ENCODE results near the gene OGT. TPM values are rescaled to one million over a fixed set of nuclear protein-coding genes. Genes with fewer than 3 reads are reported as not detected.
"Not testable (repeated sequence)": the region's sequence is repeated elsewhere in the genome, so short reads cannot be mapped to it uniquely, and the experiment has no call there.

The OGT gene
- polyA plus RNA-seq, 6 donors from 2014 or later: 17.5 to 39.7 (median 29.0) TPM

GRCh38 chrX:71609095-71609750 is 76.3 kb downstream of the OGT start:
- peaks cover 0 to 6% (median 0%) of the 10 kb centered on the region in 3 donors for H3K27me3 Mint-ChIP-seq
- no peak overlapping the region for H3K4me3 Mint-ChIP-seq
- peaks cover 8 to 27% of the 10 kb centered on the region in 2 donors for H3K36me3 Mint-ChIP-seq
- H3K9me3 Mint-ChIP-seq: peaks cover 0 to 7% (median 0%) of the 10 kb centered on the region in 7 donors
- ATAC-seq (ENCODE audit: low read depth in 2 of 2): peak in 1 of 2 donors; percentile 40
- H3K27ac Mint-ChIP-seq: peak overlapping the region in 3 of 6 donors; percentile 10 to 37 (median 16)
- no peak for DNase-seq
- peaks cover 4 to 19% (median 15%) of the 10 kb centered on the region in 3 donors for H3K4me1 Mint-ChIP-seq

- not testable (repeated sequence) for H3K27me3 Mint-ChIP-seq; DNase-seq; H3K4me3 Mint-ChIP-seq; H3K27ac Mint-ChIP-seq; H3K9me3 Mint-ChIP-seq; ATAC-seq (ENCODE audit: low read depth in 2 of 2)
- Mint-ChIP-seq H3K4me1 (peaks cover 10 to 25% (median 19%) of the 10 kb centered on the region in 3 donors), H3K36me3 (peaks cover 8 to 27% of the 10 kb centered on the region in 2 donors)
Measured at GRCh38 chrX:71611736-71612135, 78.8 kb downstream of the OGT start.

GRCh38 chrX:71612256-71612655 is 79.4 kb downstream of the OGT start:
- Mint-ChIP-seq H3K36me3 (peaks cover 8 to 26% of the 10 kb centered on the region in 2 donors), H3K9me3 (peaks cover 0 to 7% (median 0%) of the 10 kb centered on the region in 7 donors), H3K4me1 (peaks cover 10 to 24% (median 15%) of the 10 kb centered on the region in 3 donors), H3K4me3 (no peak overlapping the region), H3K27me3 (peaks cover 0 to 6% (median 0%) of the 10 kb centered on the region in 3 donors), H3K27ac (no peak overlapping the region)
- DNase-seq (no peak), ATAC-seq (ENCODE audit: low read depth in 2 of 2) (no peak)

GRCh38 chrX:71615056-71615455 is 82.2 kb downstream of the OGT start:
- Mint-ChIP-seq H3K4me3 (no peak overlapping the region), H3K36me3 (peaks cover 0 to 8% of the 10 kb centered on the region in 2 donors), H3K27me3 (no peaks in the 10 kb centered on the region), H3K4me1 (peaks cover 24 to 33% (median 30%) of the 10 kb centered on the region in 3 donors), H3K27ac (peak overlapping the region in 2 of 6 donors; percentile 37 to 65), H3K9me3 (no peaks in the 10 kb centered on the region)
- DNase-seq (no peak), ATAC-seq (ENCODE audit: low read depth in 2 of 2) (no peak)

- no peaks in the 10 kb centered on the region for H3K27me3 Mint-ChIP-seq
- H3K9me3 Mint-ChIP-seq: no peaks in the 10 kb centered on the region
- H3K4me3 Mint-ChIP-seq: peak overlapping the region in 2 of 8 donors; percentile 43 to 81
- DNase-seq (no peak), ATAC-seq (ENCODE audit: low read depth in 2 of 2) (no peak)
- peaks cover 0 to 6% of the 10 kb centered on the region in 2 donors for H3K36me3 Mint-ChIP-seq
- H3K4me1 Mint-ChIP-seq: peaks cover 32 to 33% (median 33%) of the 10 kb centered on the region in 3 donors
- H3K27ac Mint-ChIP-seq: peak overlapping the region in 2 of 6 donors; percentile 65 to 91
Measured at GRCh38 chrX:71615954-71616353, 83.0 kb downstream of the OGT start.

- no peak for DNase-seq
- ATAC-seq (ENCODE audit: low read depth in 2 of 2): no peak
Measured at GRCh38 chrX:71616672-71617529, 84.0 kb downstream of the OGT start.

GRCh38 chrX:71617742-71618141 is 84.8 kb downstream of the OGT start:
- Mint-ChIP-seq H3K27ac (peak overlapping the region in 3 of 6 donors; percentile 49 to 92 (median 91)), H3K4me3 (peak overlapping the region in 6 of 8 donors; percentile 24 to 67 (median 54)), H3K27me3 (no peaks in the 10 kb centered on the region), H3K36me3 (no peaks in the 10 kb centered on the region), H3K9me3 (peaks cover 0 to 2% (median 0%) of the 10 kb centered on the region in 7 donors), H3K4me1 (peaks cover 35 to 43% (median 35%) of the 10 kb centered on the region in 3 donors)
- DNase-seq (no peak), ATAC-seq (ENCODE audit: low read depth in 2 of 2) (no peak)

More at GRCh38 chrX:71616672-71617529, 84.0 kb downstream of the OGT start:
- H3K27ac Mint-ChIP-seq: peak overlapping the region in 3 of 6 donors; percentile 26 to 91 (median 72)
- no peaks in the 10 kb centered on the region for H3K27me3 Mint-ChIP-seq
- H3K4me3 Mint-ChIP-seq: peak overlapping the region in 3 of 8 donors; percentile 47 to 73 (median 59)
- H3K9me3 Mint-ChIP-seq: no peaks in the 10 kb centered on the region
- H3K4me1 Mint-ChIP-seq: peaks cover 32 to 35% (median 33%) of the 10 kb centered on the region in 3 donors
- H3K36me3 Mint-ChIP-seq: no peaks in the 10 kb centered on the region

- Mint-ChIP-seq H3K27ac (peak within 1 kb of the TSS; percentile 78 to 92 (median 83)), H3K36me3 (no peaks in the 10 kb centered on the region), H3K4me1 (peaks cover 39 to 49% (median 40%) of the 10 kb centered on the region in 3 donors), H3K9me3 (peaks cover 0 to 2% (median 0%) of the 10 kb centered on the region in 7 donors), H3K4me3 (peak within 1 kb of the TSS in 7 of 8 donors; percentile 41 to 79 (median 62)), H3K27me3 (no peaks in the 10 kb centered on the region)
- ATAC-seq (ENCODE audit: low read depth in 2 of 2) (peak; percentile 24 to 26), DNase-seq (no peak)
Measured at GRCh38 chrX:71618303-71618721, 85.4 kb downstream of the OGT start, which contains the start of gene CXCR3. Gene CXCR3, minus strand, starts transcription at chrX:71618511. Its CDS starts 62 bp downstream, at chrX:71618449.

GRCh38 chrX:71618787-71619186 is 85.9 kb downstream of the OGT start:
- ATAC-seq (ENCODE audit: low read depth in 2 of 2) (no peak), DNase-seq (no peak)
- Mint-ChIP-seq H3K27ac (peak overlapping the region in 5 of 6 donors; percentile 78 to 91 (median 80)), H3K27me3 (no peaks in the 10 kb centered on the region), H3K36me3 (no peaks in the 10 kb centered on the region), H3K4me1 (peaks cover 43 to 53% (median 45%) of the 10 kb centered on the region in 3 donors), H3K9me3 (peaks cover 0 to 2% (median 0%) of the 10 kb centered on the region in 7 donors), H3K4me3 (peak overlapping the region in 4 of 8 donors; percentile 32 to 63 (median 50))

GRCh38 chrX:71619193-71619592 is 86.3 kb downstream of the OGT start:
- H3K9me3 Mint-ChIP-seq: peaks cover 0 to 2% (median 0%) of the 10 kb centered on the region in 7 donors
- H3K4me3 Mint-ChIP-seq: peak overlapping the region in 4 of 8 donors; percentile 32 to 71 (median 61)
- H3K27me3 Mint-ChIP-seq: no peaks in the 10 kb centered on the region
- peak overlapping the region in 5 of 6 donors; percentile 39 to 91 (median 80) for H3K27ac Mint-ChIP-seq
- H3K4me1 Mint-ChIP-seq: peaks cover 45 to 56% (median 47%) of the 10 kb centered on the region in 3 donors
- DNase-seq (peak; percentile 50), ATAC-seq (ENCODE audit: low read depth in 2 of 2) (peak; percentile 68 to 73)
- H3K36me3 Mint-ChIP-seq: no peaks in the 10 kb centered on the region

GRCh38 chrX:71619986-71620385 is 87.1 kb downstream of the OGT start:
- Mint-ChIP-seq H3K4me3 (no peak overlapping the region), H3K4me1 (peaks cover 45 to 56% (median 47%) of the 10 kb centered on the region in 3 donors), H3K36me3 (no peaks in the 10 kb centered on the region), H3K9me3 (peaks cover 0 to 2% (median 0%) of the 10 kb centered on the region in 7 donors), H3K27ac (peak overlapping the region in 5 of 6 donors; percentile 66 to 91 (median 85)), H3K27me3 (no peaks in the 10 kb centered on the region)
- no peak for ATAC-seq (ENCODE audit: low read depth in 2 of 2)
- DNase-seq: no peak

- Mint-ChIP-seq H3K27me3 (no peaks in the 10 kb centered on the region), H3K27ac (peak overlapping the region in 5 of 6 donors; percentile 12 to 93 (median 69)), H3K9me3 (peaks cover 0 to 2% (median 0%) of the 10 kb centered on the region in 7 donors), H3K4me1 (peaks cover 38 to 53% (median 38%) of the 10 kb centered on the region in 3 donors), H3K36me3 (no peaks in the 10 kb centered on the region), H3K4me3 (no peak overlapping the region)
- DNase-seq (no peak), ATAC-seq (ENCODE audit: low read depth in 2 of 2) (no peak)
Measured at GRCh38 chrX:71621603-71622002, 88.7 kb downstream of the OGT start.
